IPS-18a (cell line): ENCODE measurements around the gene MRPS15.

Experiments used
- H3K27ac ChIP-seq: one replicate; pipeline ENCODE4 v1.5.1; 2013; ENCODE audit warnings: low read length
- H3K27me3 ChIP-seq: one replicate; pipeline ENCODE4 v1.6.1; 2013; ENCODE audit warnings: mild to moderate bottlenecking, low read length; ENCODE audit not compliant: control insufficient read depth, insufficient read depth
- H3K36me3 ChIP-seq: one replicate; pipeline ENCODE4 v1.6.1; 2013; ENCODE audit warnings: low read depth, low read length; ENCODE audit not compliant: control insufficient read depth
- H3K4me1 ChIP-seq: one replicate; pipeline ENCODE4 v1.6.1; 2013; ENCODE audit warnings: low read depth, low read length; ENCODE audit not compliant: control insufficient read depth
- H3K4me3 ChIP-seq: one replicate; pipeline ENCODE4 v1.5.1; 2013; ENCODE audit warnings: low read length
- H3K9ac ChIP-seq: one replicate; pipeline ENCODE4 v1.6.1; 2013; ENCODE audit warnings: mild to moderate bottlenecking, low read length, moderate library complexity
- H3K9me3 ChIP-seq: one replicate; pipeline ENCODE4 v1.6.1; 2013; ENCODE audit warnings: low read depth, low read length; ENCODE audit not compliant: control insufficient read depth

MRPS15 gene

GRCh38 chr1:36467700-36468455, 3.7 kb upstream of the MRPS15 start:
- H3K9me3 ChIP-seq: no peaks in the 10 kb centered on the region
- no peaks in the 10 kb centered on the region for H3K36me3 ChIP-seq
- peaks cover 12% of the 10 kb centered on the region for H3K4me1 ChIP-seq
- no peak overlapping the region for H3K9ac ChIP-seq
- H3K27ac ChIP-seq: no peak overlapping the region
- H3K27me3 ChIP-seq: peaks cover 22% of the 10 kb centered on the region
- no peak overlapping the region for H3K4me3 ChIP-seq

DNA sequence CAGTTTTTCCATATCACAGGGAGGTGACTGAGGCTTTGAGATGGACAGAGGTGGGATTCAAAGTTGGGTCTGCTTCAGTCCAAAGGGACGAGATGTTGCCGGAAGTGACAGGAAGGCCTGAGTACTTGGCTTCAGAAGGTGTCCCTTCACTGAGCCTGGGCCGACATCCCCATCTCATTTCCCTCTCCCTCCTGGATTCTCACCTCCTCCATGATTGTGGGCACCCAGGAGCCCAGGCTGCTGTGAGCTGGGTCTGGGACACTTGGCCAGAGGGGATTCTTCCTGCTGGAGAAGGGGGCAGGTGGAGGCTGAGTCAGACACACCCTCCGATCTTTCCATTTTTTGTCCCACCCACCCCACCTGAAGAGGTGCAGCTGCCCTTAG, 2.8 kb upstream of the MRPS15 start:
- peaks cover 12% of the 10 kb centered on the region for H3K4me1 ChIP-seq
- H3K27ac ChIP-seq: no peak overlapping the region
- H3K4me3 ChIP-seq: no peak overlapping the region
- H3K27me3 ChIP-seq: peaks cover 22% of the 10 kb centered on the region
- peaks cover 5% of the 10 kb centered on the region for H3K36me3 ChIP-seq
- H3K9ac ChIP-seq: no peak overlapping the region
- H3K9me3 ChIP-seq: no peaks in the 10 kb centered on the region

- peaks cover 22% of the 10 kb centered on the region for H3K27me3 ChIP-seq
- peaks cover 10% of the 10 kb centered on the region for H3K36me3 ChIP-seq
- no peaks in the 10 kb centered on the region for H3K9me3 ChIP-seq
- H3K9ac ChIP-seq: no peak overlapping the region
- H3K27ac ChIP-seq: no peak overlapping the region
- H3K4me1 ChIP-seq: peaks cover 12% of the 10 kb centered on the region
- H3K4me3 ChIP-seq: no peak overlapping the region
Observed at GRCh38 chr1:36466370-36467026, 2.3 kb upstream of the MRPS15 start.

- peaks cover 16% of the 10 kb centered on the region for H3K36me3 ChIP-seq
- H3K4me3 ChIP-seq: no peak overlapping the region
- H3K4me1 ChIP-seq: peaks cover 12% of the 10 kb centered on the region
- H3K27ac ChIP-seq: no peak overlapping the region
- H3K9me3 ChIP-seq: no peaks in the 10 kb centered on the region
- H3K27me3 ChIP-seq: peaks cover 22% of the 10 kb centered on the region
- H3K9ac ChIP-seq: no peak overlapping the region
Observed at GRCh38 chr1:36465731-36466369, 1.7 kb upstream of the MRPS15 start.

- H3K27ac ChIP-seq: peak overlapping the region; percentile 96
- peak overlapping the region; percentile 75 for H3K4me3 ChIP-seq
- H3K9me3 ChIP-seq: no peaks in the 10 kb centered on the region
- H3K27me3 ChIP-seq: peaks cover 22% of the 10 kb centered on the region
- peak overlapping the region; percentile 96 for H3K9ac ChIP-seq
- H3K4me1 ChIP-seq: peaks cover 12% of the 10 kb centered on the region
- peaks cover 25% of the 10 kb centered on the region for H3K36me3 ChIP-seq
Observed at GRCh38 chr1:36464605-36465393, 615 bp upstream of the MRPS15 start.

DNA sequence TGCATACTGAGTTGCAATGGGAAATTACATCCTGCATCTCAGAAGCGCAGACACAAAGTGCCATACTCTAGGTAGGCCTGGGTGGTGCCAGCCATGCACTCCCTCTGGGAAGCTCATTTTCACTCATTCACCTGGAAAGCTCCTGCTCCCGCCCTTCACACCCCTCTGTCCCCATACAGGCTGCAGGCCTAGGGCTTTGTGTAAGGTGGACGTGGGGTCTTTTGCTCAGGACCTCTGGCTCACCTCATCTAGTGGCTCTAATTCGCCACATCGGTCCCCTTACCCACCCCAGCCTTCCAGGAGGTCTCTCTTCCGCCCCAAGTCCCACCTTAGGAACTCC, 751 bp downstream of the MRPS15 start:
- Histone ChIP-seq H3K9me3 (no peaks in the 10 kb centered on the region), H3K36me3 (peaks cover 30% of the 10 kb centered on the region), H3K27ac (peak overlapping the region; percentile 82), H3K9ac (peak overlapping the region; percentile 96), H3K27me3 (peaks cover 22% of the 10 kb centered on the region), H3K4me1 (peaks cover 12% of the 10 kb centered on the region), H3K4me3 (peak overlapping the region; percentile 75)

DNA sequence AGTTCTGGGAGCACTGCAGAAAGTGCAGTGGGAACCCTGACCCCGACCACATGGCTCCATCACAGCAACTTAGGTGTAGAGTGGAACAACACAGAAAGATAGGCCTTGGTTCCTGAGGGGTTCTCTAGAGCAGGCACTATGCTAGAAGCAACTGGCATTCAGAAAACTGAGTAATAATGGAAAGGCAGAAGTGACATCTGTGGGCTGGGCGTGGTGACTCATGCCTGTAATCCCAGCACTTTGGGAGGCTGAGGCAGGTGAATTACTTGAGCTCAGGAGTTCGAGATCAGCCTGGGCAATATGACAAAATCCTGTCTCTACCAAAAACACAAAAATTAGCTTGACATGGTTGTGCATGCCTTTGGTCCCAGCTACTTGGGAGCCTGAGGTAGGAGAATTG, 5.3 kb downstream of the MRPS15 start:
- Histone ChIP-seq H3K27ac (no peak overlapping the region), H3K9ac (no peak overlapping the region), H3K36me3 (peaks cover 66% of the 10 kb centered on the region)

DNA sequence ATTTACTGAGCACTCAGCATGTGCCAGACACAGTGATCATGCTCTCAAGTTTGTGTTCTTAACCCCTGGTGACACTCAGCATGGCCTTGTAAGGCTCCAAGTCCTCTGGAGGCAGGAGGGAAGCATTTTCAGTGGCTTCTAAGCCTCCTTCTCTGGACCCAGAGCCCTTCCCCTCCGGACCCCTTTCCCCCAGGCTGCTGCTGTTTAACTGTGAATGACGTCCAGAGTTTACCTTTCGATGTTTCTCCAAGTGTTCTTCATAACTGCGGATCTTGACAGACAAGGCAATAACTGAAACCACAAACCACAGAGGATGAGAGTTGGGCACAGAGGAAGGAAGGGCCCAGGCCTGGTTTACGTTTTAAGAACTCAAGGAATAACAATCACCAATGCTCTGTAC, 6.5 kb downstream of the MRPS15 start:
- Histone ChIP-seq H3K9ac (no peak overlapping the region), H3K27ac (no peak overlapping the region), H3K9me3 (no peaks in the 10 kb centered on the region), H3K36me3 (peaks cover 66% of the 10 kb centered on the region), H3K27me3 (no peaks in the 10 kb centered on the region), H3K4me3 (no peak overlapping the region), H3K4me1 (no peaks in the 10 kb centered on the region)

More for the DNA sequence above, 5.3 kb downstream of the MRPS15 start:
- no peaks in the 10 kb centered on the region for H3K27me3 ChIP-seq
- H3K4me1 ChIP-seq: no peaks in the 10 kb centered on the region
- no peak overlapping the region for H3K4me3 ChIP-seq
- H3K9me3 ChIP-seq: no peaks in the 10 kb centered on the region

DNA sequence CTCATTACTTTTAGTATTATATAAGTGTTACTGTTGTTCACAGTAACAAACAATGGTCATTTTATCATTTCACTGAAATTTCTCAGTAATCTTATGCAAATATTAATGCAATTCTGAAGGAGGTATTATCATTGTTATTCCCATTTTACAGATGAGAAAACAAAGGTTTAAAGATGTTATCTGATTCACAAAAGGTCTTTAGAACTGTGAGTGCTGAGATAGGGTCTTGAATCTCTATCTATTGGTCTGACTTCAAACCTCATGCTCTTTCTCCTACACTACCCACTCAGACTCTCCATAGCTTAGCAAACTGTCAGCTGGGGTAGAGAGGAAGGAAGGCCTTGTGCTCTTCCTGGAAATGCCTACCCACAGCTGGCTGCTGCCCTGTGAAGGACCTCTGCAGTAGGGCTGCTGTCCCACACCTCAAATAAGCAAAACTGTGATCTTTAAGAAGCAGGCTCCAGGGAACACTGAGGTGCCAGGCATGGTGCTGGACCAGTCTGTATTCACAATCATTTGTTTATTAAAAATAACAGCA, 7.7 kb downstream of the MRPS15 start:
- H3K4me1 ChIP-seq: no peaks in the 10 kb centered on the region
- H3K36me3 ChIP-seq: peaks cover 56% of the 10 kb centered on the region
- H3K9me3 ChIP-seq: no peaks in the 10 kb centered on the region

GRCh38 chr1:36455386-36455785, 8.8 kb downstream of the MRPS15 start:
- no peak overlapping the region for H3K9ac ChIP-seq
- H3K9me3 ChIP-seq: no peaks in the 10 kb centered on the region
- no peaks in the 10 kb centered on the region for H3K27me3 ChIP-seq
- no peak overlapping the region for H3K4me3 ChIP-seq
- no peak overlapping the region for H3K27ac ChIP-seq
- no peaks in the 10 kb centered on the region for H3K4me1 ChIP-seq
- peaks cover 45% of the 10 kb centered on the region for H3K36me3 ChIP-seq

More for the DNA sequence above, 7.7 kb downstream of the MRPS15 start:
- Histone ChIP-seq H3K27me3 (no peaks in the 10 kb centered on the region), H3K9ac (no peak overlapping the region), H3K4me3 (no peak overlapping the region), H3K27ac (no peak overlapping the region)
